Measurements from ENCODE around the gene SIRPA. TPM values are rescaled to one million over a fixed set of nuclear protein-coding genes. Genes with fewer than 3 reads are reported as not detected.

Gene SIRPA
- total and polyA plus RNA-seq, 2 of the 8 experiments (the other 6 are each of a cell fraction or from before 2014, with no cell fraction given), result 3.9 to 4.3 TPM

DNA sequence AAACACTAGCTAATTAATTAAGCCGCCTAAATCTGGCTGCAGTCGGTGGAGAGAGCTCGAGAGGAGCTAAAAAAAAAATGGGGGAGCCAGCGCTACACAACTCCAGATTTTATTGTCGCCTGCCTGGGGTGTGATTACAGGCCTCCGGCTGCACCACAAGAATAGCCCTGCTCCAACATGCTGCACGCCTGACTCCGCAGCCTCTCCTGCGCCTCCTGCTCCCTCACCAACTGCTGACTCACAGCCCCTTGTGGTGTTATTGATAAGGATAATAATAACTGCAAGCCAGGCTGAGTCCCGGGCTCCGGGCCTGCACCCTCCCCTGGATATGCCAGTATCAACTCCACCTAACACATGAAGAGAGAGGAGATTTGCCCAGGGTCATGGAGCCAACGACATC is 16.8 kb downstream of the SIRPA start (continued):
- TF ChIP-seq, protein P1, sequence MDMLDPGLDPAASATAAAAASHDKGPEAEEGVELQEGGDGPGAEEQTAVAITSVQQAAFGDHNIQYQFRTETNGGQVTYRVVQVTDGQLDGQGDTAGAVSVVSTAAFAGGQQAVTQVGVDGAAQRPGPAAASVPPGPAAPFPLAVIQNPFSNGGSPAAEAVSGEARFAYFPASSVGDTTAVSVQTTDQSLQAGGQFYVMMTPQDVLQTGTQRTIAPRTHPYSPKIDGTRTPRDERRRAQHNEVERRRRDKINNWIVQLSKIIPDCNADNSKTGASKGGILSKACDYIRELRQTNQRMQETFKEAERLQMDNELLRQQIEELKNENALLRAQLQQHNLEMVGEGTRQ (IDR thresholded peaks at IDR 0.05; ENCODE audit: low read length), result no peak
- TF ChIP-seq CEBPB (IDR thresholded peaks at IDR 0.05; ENCODE audit: low read depth, low read length), result no peak
